ENCODE results near the gene SLC8B1.

The SLC8B1 gene

DNA sequence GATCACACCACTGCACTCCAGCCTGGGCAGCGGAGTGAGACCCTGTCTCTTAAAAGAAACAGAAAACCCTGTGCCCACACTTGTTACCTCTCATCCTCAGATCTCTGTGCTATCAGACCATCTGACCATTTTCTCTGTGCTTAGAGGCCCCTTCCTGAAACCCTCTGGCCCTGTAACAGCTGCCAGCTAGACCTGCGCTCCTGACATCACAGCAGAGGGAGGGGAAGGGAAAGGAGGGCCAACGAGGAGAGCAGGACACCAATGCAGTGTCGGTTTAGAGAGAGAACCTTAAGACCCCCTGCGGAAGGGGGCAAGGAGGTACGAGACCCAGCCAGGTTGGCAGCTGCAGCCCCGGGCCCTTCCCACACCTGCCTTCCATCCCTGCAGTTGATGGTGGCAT is 42.4 kb downstream of the SLC8B1 start:
- DNase-seq (ENCODE audit: low spot score): no peak

- peak; percentile 87 for DNase-seq (ENCODE audit: low spot score)
Measured at GRCh38 chr12:113292091-113292490, 42.8 kb downstream of the SLC8B1 start.

DNA sequence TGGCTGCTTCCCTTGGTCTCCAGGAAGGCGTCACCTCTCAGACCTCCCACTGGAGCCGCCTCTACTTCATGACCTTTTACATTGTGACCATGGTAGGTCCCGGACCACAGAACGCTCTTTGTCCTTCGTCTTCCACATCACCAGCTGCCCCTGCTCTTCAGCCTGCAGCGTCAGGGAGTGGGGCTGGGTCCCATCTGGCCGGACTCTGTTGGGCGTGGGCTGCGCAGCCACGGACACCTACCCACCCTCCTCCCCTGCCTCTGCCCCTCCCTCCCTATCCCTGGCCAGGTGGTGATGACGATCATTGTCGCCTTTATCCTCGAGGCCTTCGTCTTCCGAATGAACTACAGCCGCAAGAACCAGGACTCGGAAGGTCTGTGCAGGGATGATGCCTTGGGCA is 43.3 kb downstream of the SLC8B1 start:
- DNase-seq (ENCODE audit: low spot score): no peak

- no peak for DNase-seq (ENCODE audit: low spot score)
Measured at GRCh38 chr12:113290506-113290905, 44.4 kb downstream of the SLC8B1 start.

GRCh38 chr12:113289361-113289760 is 45.5 kb downstream of the SLC8B1 start:
- no peak for DNase-seq (ENCODE audit: low spot score)

DNA sequence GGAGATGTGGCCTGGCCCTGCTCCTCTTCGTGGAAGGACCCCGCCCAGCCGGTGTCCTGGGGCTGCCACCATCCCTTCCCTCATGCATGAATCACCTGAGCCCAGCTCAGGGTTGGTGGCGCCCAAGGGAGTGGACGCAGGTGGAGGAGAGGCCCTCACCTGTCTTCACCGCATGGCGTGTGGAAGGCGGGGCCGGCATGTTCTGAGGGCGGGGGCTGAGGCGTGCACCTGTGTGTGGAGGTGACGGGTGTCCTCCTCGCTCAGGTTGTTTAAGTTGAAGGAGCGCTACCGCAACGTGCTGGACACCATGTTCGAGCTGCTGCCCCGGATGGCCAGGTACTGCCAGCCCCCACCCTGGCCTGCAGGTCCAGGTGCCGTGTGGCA is 47.0 kb downstream of the SLC8B1 start:
- no peak for DNase-seq (ENCODE audit: low spot score)

DNA sequence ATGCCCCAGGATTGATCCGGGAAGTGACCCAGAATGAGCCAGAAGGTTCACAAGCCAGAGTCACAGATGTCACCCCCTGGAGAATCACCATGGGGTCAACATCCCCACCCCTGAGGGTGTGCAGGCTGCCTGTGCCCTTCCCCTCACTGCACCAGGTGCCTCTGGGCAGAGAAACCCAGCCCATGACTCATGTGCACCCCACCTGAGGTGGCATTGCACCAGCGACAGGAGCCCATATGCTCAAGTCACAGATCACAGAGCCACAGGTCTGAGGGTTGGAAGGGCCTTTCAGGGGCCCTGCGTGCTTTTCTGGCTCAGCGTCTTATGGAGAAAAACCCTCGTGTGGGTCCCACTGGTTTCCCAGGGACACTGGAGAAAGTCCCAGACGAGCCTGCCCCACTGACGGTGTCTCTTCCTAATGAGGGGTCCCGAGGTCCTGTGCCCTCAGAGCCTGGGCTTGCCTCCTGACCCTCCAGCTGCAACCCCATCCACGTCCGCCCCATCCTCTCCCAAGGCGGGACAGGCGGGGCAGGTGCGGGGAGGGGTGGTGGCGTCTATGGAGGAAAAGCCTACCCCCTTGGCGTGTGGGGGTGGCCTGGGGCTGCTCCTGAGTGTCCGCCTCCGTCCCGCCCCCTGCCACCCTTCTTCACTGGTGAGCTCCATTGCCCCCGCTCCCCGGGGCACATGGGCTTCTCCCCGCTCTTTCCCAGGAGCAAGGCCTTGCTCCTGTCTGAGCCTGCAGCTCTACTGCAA is 47.6 kb downstream of the SLC8B1 start:
- no peak for DNase-seq (ENCODE audit: low spot score)

GRCh38 chr12:113286712-113287111 is 48.2 kb downstream of the SLC8B1 start:
- no peak for DNase-seq (ENCODE audit: low spot score)

DNA sequence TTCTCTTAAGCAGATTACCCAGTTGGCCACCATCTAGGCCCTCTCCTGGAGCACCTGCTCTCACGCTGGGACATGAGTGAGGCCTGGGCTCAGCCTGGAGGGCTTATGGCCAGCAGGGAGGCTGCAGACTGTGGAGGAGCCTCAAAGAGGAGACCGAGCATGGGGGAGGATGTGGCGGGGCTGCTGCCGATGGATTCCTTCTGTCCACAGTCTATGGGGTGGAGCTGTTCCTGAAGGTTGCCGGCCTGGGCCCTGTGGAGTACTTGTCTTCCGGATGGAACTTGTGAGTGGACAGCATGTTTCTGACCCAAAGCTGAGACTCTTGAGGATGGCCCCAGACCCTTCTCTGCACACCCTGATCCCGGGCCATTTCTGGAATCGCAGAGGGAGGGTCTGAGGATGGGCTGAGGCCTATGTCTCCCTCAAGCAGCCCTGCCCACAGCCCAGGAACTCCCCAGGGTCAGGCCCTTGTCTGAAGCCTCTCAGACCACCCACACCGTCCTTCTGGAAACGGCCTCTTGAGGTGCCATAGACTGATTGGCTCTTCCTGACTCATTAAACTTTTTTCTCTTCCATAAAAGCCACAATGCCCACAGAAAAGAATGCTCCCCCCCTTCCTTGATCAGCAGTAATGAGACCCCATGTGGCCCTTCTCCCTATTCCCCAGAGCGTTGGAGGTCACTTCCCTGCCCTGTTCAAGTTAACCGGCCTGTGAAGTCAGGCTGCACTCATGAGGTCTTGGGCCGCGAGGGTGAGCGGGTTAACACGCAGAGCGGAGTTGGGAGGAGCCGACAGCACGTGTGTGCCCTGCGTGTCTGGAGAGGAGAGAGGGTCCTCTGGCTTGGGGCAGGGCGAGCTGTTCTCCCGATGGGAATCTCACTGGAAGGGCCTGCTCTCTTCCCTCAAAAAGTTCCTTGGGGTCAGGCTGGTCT is 49.0 kb downstream of the SLC8B1 start:
- DNase-seq (ENCODE audit: low spot score): no peak

DNA sequence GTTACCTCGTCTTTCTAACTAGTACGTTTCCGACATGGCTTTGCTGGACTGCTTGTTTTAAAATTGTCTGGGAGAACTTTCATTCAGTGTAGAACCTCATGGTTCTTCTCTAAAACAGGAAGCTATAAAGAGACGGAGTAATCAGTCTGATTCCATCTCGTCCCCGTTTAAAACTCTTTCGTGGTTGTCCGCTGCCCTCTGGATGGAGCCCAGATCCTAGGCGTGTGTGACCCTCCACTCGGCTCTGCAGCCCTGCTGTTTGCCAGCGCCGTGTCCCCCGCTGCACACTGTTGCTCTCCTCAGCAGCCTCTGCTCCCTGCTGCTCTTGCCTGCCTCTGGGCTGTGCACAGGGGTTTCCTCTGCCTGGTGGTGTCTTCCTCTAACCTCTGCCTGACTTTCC is 50.2 kb downstream of the SLC8B1 start:
- DNase-seq (ENCODE audit: low spot score): no peak

DNA sequence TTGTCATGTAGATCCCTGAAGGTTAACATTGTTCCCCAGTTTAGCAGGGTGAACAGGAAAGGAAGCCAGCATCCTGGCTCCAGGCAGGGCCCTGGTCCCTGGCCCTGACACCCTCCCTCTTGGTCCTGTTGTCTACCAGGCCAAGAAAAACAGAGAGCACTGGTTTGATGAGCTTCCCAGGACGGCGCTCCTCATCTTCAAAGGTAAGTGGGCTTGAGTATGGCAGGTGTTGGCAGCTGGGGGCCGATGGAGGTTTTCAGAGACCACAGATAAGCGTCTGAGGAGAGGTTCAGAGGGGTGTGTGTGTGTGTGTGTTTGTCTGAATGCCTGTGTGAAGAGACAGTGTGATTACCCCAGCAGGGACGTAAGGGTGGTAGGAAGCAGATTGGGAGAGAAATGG is 56.3 kb downstream of the SLC8B1 start:
- DNase-seq (ENCODE audit: low spot score): no peak

GRCh38 chr12:113278141-113278540 is 56.8 kb downstream of the SLC8B1 start:
- DNase-seq (ENCODE audit: low spot score): no peak

- peak; percentile 2 for DNase-seq (ENCODE audit: low spot score)
Measured at GRCh38 chr12:113277511-113277910, 57.4 kb downstream of the SLC8B1 start.

- peak; percentile 2 for DNase-seq (ENCODE audit: low spot score)
Measured at GRCh38 chr12:113276946-113277500, 57.9 kb downstream of the SLC8B1 start.

DNA sequence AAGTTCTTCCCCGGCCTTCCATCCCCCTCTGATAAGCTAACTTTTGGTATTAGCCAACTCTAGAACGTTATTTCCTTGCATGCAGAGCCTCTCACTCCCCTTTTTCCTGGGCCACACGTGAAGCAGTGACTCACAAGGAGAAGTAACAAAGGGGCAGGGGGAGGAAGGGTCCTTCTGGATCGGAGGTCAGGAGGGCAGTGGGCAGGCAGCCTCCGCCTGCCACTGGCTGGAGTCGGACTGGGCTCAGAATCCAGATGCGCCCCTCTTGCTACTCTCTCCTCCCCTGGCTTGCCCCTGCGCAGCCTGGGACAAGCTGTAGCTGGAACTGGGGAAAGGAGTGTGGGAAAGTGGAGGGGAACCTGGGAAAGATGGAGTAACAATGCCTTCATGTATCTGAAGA is 58.6 kb downstream of the SLC8B1 start:
- DNase-seq (ENCODE audit: low spot score): peak; percentile 2

- no peak for DNase-seq (ENCODE audit: low spot score)
Measured at GRCh38 chr12:113274848-113275247, 60.1 kb downstream of the SLC8B1 start.

DNA sequence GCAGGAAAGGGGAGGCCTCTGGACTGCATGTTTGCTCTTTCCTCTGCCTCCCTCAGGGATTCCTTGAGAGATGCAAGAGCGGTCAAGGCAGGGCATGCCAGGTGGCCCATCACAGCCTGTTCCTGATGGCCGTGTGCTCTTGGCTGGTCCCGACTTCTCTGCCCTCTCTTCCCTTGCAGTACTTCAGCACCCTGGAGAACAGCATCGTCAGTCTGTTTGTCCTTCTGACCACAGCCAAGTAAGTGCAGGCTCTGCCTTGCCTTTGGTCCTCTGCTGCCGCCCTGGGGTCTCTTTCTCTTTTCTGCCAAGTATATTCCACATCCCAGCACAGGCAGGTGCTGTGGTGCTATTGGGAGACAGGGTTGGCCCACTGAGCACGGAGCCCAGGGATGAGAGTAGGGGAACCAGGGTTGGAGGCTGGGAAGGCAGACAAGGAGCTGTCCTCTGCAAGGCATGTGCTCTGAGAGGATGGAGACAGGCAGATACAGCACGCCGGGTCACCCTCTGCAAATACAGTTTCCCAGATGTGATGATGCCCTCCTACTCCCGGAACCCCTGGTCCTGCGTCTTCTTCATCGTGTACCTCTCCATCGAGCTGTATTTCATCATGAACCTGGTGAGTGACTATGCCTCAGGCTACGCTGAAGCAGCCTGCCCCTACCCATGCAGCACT is 61.7 kb downstream of the SLC8B1 start:
- DNase-seq (ENCODE audit: low spot score): no peak

DNA sequence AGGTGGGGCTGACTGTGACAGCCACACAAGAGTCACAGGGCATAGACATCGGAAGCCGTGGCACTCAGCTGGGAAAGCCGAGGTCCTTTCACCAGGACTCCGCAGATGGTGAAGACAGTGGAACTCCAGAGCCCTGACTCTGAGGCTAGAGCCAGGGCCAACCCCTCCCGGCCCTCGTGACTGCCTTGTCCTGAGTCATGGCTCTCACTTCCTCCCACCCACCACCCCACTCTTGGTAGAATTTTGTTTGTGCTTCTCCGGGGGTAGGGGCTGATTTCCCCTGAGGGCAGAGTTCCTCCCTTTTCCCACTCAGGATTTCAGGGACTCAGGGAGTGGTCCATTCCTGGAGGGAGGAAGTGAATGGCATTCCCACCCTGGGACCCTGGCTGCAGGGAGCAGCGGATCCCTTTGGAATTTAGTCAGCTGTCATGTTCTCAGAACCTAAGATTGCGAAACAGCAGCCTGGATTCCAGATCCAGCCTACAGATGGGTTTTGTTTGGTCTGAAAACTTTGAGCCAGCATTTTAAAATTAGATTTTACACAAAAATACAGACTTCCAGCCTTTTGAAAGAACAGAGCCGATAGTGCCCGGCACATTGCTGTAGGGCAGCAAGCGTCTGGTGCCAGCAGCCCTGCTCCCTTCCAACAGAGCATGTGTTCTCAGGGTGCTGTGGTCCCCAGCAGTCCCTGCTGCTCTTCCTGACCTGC is 62.9 kb downstream of the SLC8B1 start:
- DNase-seq (ENCODE audit: low spot score): peak; percentile 96

DNA sequence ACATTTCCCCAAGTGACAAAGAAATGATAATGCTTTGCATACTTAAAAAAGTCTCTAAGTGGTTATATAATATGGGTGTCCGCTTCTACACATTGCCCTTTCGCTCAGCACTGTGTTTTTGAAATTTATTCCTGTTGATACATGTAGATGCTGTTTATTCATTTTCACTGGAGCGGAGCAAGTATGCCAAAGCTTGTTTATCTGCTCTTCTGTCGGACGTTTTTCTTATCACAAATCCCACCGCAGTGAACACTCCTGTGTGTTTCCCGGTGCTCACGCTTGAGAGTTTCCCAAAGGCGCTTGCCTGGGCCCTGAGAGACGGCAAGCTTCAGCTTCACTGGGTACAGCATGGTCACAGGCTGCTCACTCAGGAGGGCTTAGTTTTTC is 63.5 kb downstream of the SLC8B1 start:
- no peak for DNase-seq (ENCODE audit: low spot score)

- DNase-seq (ENCODE audit: low spot score): no peak
Measured at GRCh38 chr12:113270709-113271009, 64.2 kb downstream of the SLC8B1 start.

GRCh38 chr12:113269257-113269943 is 65.5 kb downstream of the SLC8B1 start:
- no peak for DNase-seq (ENCODE audit: low spot score)

Measured in GM03348 (cell line).